Astrocyte (in vitro differentiated cells and primary cell): ENCODE data around the gene KLHL25. TPM values are rescaled to one million over a fixed set of nuclear protein-coding genes. Genes with fewer than 3 reads are reported as not detected.

Experiments
- DNase-seq: peaks from one replicate; pipeline ENCODE4 v3.0.0-alpha.2; 2010; ENCODE audit warnings: low read depth
- FAIRE-seq: peaks from 2 replicates; lab custom pipeline; 2011; peaks lifted over from hg19 to GRCh38; lab: Jason Lieb, UNC
- H2AFZ ChIP-seq: 2 replicates; pipeline ENCODE4 v1.6.0; 2012; ENCODE audit warnings: low read depth, low read length, inconsistent platforms
- H3K27ac ChIP-seq: 2 replicates; pipeline ENCODE4 v1.5.1; 2011; ENCODE audit warnings: low read depth, low read length, inconsistent platforms
- H3K27me3 ChIP-seq: 2 replicates; pipeline ENCODE4 v1.6.0; 2011; ENCODE audit warnings: low read length, inconsistent platforms; ENCODE audit not compliant: insufficient read depth
- H3K36me3 ChIP-seq: 2 replicates; pipeline ENCODE4 v1.5.1; 2011; ENCODE audit warnings: low read length, inconsistent platforms; ENCODE audit not compliant: insufficient read depth
- H3K4me1 ChIP-seq: 2 replicates; pipeline ENCODE4 v1.5.1; 2011; ENCODE audit warnings: low read length, inconsistent platforms; ENCODE audit not compliant: insufficient read depth
- H3K4me2 ChIP-seq: 2 replicates; pipeline ENCODE4 v1.6.0; 2012; ENCODE audit warnings: low read length, inconsistent platforms
- H3K4me3 ChIP-seq: 2 replicates; pipeline ENCODE4 v1.5.1; 2011; ENCODE audit warnings: low read depth, mild to moderate bottlenecking, low read length, inconsistent platforms; ENCODE audit not compliant: insufficient read depth
- H3K79me2 ChIP-seq: 2 replicates; pipeline ENCODE4 v1.6.0; 2012; ENCODE audit warnings: mild to moderate bottlenecking, low read length, inconsistent platforms; ENCODE audit not compliant: insufficient read depth
- H3K9ac ChIP-seq: 2 replicates; pipeline ENCODE4 v1.6.0; 2012; ENCODE audit warnings: mild to moderate bottlenecking, low read length, inconsistent platforms
- H3K9me3 ChIP-seq: 2 replicates; pipeline ENCODE4 v1.5.1; 2012; ENCODE audit warnings: low read depth, mild to moderate bottlenecking, low read length, inconsistent platforms; ENCODE audit not compliant: insufficient read depth
- H4K20me1 ChIP-seq: 2 replicates; pipeline ENCODE4 v1.6.0; 2012; ENCODE audit warnings: low read length, inconsistent platforms; ENCODE audit not compliant: insufficient read depth
- H3K27ac Mint-ChIP-seq: one replicate; pipeline ENCODE4 v1.8.0; 2021; ENCODE audit warnings: mild to moderate bottlenecking, mixed read lengths; ENCODE audit not compliant: unreplicated experiment
- H3K27me3 Mint-ChIP-seq: one replicate; pipeline ENCODE4 v1.8.0; 2021; ENCODE audit warnings: low read depth, mixed read lengths; ENCODE audit not compliant: unreplicated experiment
- H3K36me3 Mint-ChIP-seq: one replicate; pipeline ENCODE4 v1.8.0; 2021; ENCODE audit warnings: low read depth, mixed read lengths; ENCODE audit not compliant: unreplicated experiment
- H3K4me1 Mint-ChIP-seq: one replicate; pipeline ENCODE4 v1.8.0; 2021; ENCODE audit warnings: low read depth, mixed read lengths; ENCODE audit not compliant: unreplicated experiment
- H3K4me3 Mint-ChIP-seq: one replicate; pipeline ENCODE4 v1.8.0; 2021; ENCODE audit warnings: mild to moderate bottlenecking, moderate library complexity, mixed read lengths; ENCODE audit not compliant: unreplicated experiment
- H3K9me3 Mint-ChIP-seq: one replicate; pipeline ENCODE4 v1.8.0; 2021; ENCODE audit warnings: mild to moderate bottlenecking, mixed read lengths; ENCODE audit not compliant: unreplicated experiment
- CTCF ChIP-seq: IDR thresholded peaks from 2 replicates; pipeline ENCODE4 v1.5.1; 2011; ENCODE audit warnings: low read depth, mild to moderate bottlenecking, inconsistent platforms, low read length, moderate library complexity; ENCODE audit not compliant: insufficient read depth
- EZH2 ChIP-seq: IDR thresholded peaks from 2 replicates; pipeline ENCODE4 v1.6.1; 2012; ENCODE audit warnings: mild to moderate bottlenecking, low read length, inconsistent platforms; ENCODE audit not compliant: insufficient read depth
- total RNA-seq: library from RNA; stranded (reverse); gene quantifications from 2 replicates; pipeline ENCODE4 v1.2.1, GENCODE V29; 2021

Gene KLHL25
- total RNA-seq, 1 donor from 2014 or later: 5.6 TPM

GRCh38 chr15:85764649-85765277, 30.0 kb downstream of the KLHL25 start:
- Histone ChIP-seq H3K4me1 (peaks cover 31% of the 10 kb centered on the region), H3K27ac (no peak overlapping the region), H3K36me3 (no peaks in the 10 kb centered on the region), H3K79me2 (peaks cover 49% of the 10 kb centered on the region), H3K4me2 (peak overlapping the region; percentile 1), H4K20me1 (peaks cover 82% of the 10 kb centered on the region), H3K4me3 (no peak overlapping the region), H3K9ac (no peak overlapping the region), H3K27me3 (no peaks in the 10 kb centered on the region), H2AFZ (no peak overlapping the region), H3K9me3 (no peaks in the 10 kb centered on the region)
- H3K9me3 Mint-ChIP-seq: peaks cover 2% of the 10 kb centered on the region
- peaks cover 13% of the 10 kb centered on the region for H3K36me3 Mint-ChIP-seq
- H3K4me1 Mint-ChIP-seq: peaks cover 13% of the 10 kb centered on the region
- DNase-seq (peak; percentile 43), FAIRE-seq (no peak)
- H3K4me3 Mint-ChIP-seq: no peak overlapping the region
- H3K27me3 Mint-ChIP-seq: no peaks in the 10 kb centered on the region
- TF ChIP-seq CTCF (no peak), EZH2 (no peak)
- no peak overlapping the region for H3K27ac Mint-ChIP-seq

GRCh38 chr15:85763673-85764633, 30.8 kb downstream of the KLHL25 start:
- Histone ChIP-seq H3K9ac (no peak overlapping the region), H3K4me3 (no peak overlapping the region), H3K79me2 (peaks cover 40% of the 10 kb centered on the region), H3K27me3 (no peaks in the 10 kb centered on the region), H4K20me1 (peaks cover 74% of the 10 kb centered on the region), H2AFZ (no peak overlapping the region), H3K9me3 (no peaks in the 10 kb centered on the region), H3K4me1 (peaks cover 31% of the 10 kb centered on the region), H3K4me2 (peak overlapping the region; percentile 1), H3K27ac (no peak overlapping the region), H3K36me3 (no peaks in the 10 kb centered on the region)
- H3K27ac Mint-ChIP-seq: no peak overlapping the region
- DNase-seq (no peak), FAIRE-seq (no peak)
- H3K4me1 Mint-ChIP-seq: peaks cover 13% of the 10 kb centered on the region
- peaks cover 11% of the 10 kb centered on the region for H3K36me3 Mint-ChIP-seq
- H3K27me3 Mint-ChIP-seq: no peaks in the 10 kb centered on the region
- TF ChIP-seq EZH2 (no peak), CTCF (no peak)
- no peak overlapping the region for H3K4me3 Mint-ChIP-seq
- peaks cover 2% of the 10 kb centered on the region for H3K9me3 Mint-ChIP-seq
